ENCODE measurements around the gene NEDD9. TPM values are rescaled to one million over a fixed set of nuclear protein-coding genes. Genes with fewer than 3 reads are reported as not detected.

Gene NEDD9
- total RNA-seq, 1 donor from 2014 or later: 194 TPM

- peak overlapping the region; percentile 94 for H3K27ac ChIP-seq
- no peaks in the 10 kb centered on the region for H3K27me3 ChIP-seq
- no peak for DNase-seq
- no peaks in the 10 kb centered on the region for H3K9me3 ChIP-seq
- peak overlapping the region; percentile 15 for H3K4me3 ChIP-seq
- peaks cover 100% of the 10 kb centered on the region for H3K4me1 ChIP-seq
- H3K36me3 ChIP-seq: peaks cover 26% of the 10 kb centered on the region
- intact Hi-C loops (cut with DNase I): no loop called here
- peak; percentile 51 for ATAC-seq
- no peak for TF ChIP-seq CTCF (IDR thresholded peaks at IDR 0.05)
Observed at GRCh38 chr6:11217360-11218101, 14.9 kb downstream of the NEDD9 start.

DNA sequence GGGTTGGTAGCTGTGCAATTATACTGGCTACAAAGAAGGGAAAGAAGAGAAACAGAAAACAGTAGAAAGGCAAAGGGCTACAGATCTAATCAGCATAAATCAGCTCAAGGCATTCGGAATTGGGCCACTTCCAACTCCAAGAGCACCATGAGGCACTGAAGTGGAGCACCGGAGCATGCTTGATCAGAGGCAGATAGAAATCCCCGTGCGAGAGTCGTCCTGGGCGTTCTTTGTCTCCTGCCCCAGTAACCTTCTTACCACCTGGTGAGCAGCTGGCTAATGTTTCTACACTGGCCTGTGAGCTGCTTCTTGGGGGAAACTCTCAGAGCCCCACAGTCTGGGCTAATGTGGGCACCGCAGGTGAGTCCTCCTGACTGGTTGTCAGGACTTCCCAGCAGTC lies 16.7 kb downstream of the NEDD9 start:
- peaks cover 43% of the 10 kb centered on the region for H3K36me3 ChIP-seq
- peaks cover 100% of the 10 kb centered on the region for H3K4me1 ChIP-seq
- no peaks in the 10 kb centered on the region for H3K27me3 ChIP-seq
- no peak for TF ChIP-seq CTCF (IDR thresholded peaks at IDR 0.05)
- DNase-seq (no peak), ATAC-seq (peak; percentile 12)
- intact Hi-C loops (cut with DNase I): no loop called here
- H3K27ac ChIP-seq: peak overlapping the region; percentile 94
- H3K9me3 ChIP-seq: no peaks in the 10 kb centered on the region
- H3K4me3 ChIP-seq: peak overlapping the region; percentile 7

DNA sequence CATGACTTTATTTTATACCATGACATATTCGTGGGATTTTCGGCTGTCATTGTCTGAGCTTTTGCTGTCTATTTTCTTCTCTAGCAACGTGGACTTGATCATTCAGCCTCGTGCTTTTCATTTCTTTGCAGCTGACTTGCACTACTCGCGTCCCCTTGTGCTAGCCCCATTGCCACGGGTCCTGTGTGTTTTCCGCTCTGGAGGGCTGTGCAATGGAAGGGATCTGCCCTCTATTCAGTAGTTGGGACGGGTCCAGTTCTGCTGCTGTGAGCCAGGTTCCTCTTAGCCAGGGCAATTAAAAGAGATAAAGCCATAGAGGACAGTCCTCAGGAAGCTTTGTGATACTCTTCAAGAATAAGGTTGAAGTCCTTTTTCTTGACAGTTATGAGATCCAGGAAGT lies 17.6 kb downstream of the NEDD9 start:
- Histone ChIP-seq H3K4me3 (no peak overlapping the region), H3K27ac (peak overlapping the region; percentile 94), H3K9me3 (no peaks in the 10 kb centered on the region), H3K27me3 (no peaks in the 10 kb centered on the region), H3K4me1 (peaks cover 100% of the 10 kb centered on the region), H3K36me3 (peaks cover 51% of the 10 kb centered on the region)
- ATAC-seq (no peak), DNase-seq (no peak)
- TF ChIP-seq CTCF (IDR thresholded peaks at IDR 0.05): no peak
- intact Hi-C loops (cut with DNase I): no loop called here

DNA sequence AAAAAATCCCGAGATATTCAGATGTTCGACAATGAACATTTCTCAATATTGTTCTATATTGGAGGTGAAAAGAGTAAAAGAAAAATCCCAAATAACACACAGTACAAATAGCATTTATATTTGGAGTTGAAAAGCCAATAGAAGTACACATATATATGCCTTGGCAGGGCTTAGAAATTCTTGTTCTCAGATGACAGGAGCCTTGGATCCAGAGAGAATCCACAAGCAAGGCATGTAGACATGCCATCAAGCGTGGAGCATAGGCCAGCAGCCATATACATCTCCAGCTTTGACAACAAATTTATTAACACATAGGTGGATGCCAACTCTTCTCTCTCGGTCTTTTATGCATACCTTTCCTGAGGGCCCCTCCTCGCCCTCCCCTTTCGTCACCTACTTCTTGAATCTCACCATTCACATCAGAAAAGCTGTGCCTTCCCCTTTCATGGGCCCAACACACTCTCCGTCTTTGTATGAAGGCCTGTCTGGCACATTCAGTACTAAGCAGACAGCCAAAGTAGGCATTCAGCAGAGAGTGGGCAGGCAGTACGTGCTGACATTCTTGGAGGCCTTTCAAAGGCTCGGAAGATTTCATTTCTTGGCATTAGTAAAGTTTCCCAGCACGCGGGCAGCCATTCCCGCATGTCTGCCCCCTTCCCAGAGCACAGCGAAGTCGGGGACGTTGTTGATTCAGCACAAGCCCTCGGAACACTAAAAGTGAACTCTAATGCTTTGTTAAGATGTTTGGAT lies 18.2 kb downstream of the NEDD9 start:
- DNase-seq (no peak), ATAC-seq (peak; percentile 12)
- Histone ChIP-seq H3K36me3 (peaks cover 53% of the 10 kb centered on the region), H3K4me3 (no peak overlapping the region), H3K27ac (peak overlapping the region; percentile 94), H3K27me3 (no peaks in the 10 kb centered on the region), H3K4me1 (peaks cover 100% of the 10 kb centered on the region), H3K9me3 (no peaks in the 10 kb centered on the region)
- intact Hi-C loops (cut with DNase I): no loop called here
- no peak for TF ChIP-seq CTCF (IDR thresholded peaks at IDR 0.05)

GRCh38 chr6:11213422-11214021 lies 18.9 kb downstream of the NEDD9 start:
- ATAC-seq (no peak), DNase-seq (no peak)
- TF ChIP-seq CTCF (IDR thresholded peaks at IDR 0.05): no peak
- Histone ChIP-seq H3K27me3 (no peaks in the 10 kb centered on the region), H3K36me3 (peaks cover 60% of the 10 kb centered on the region), H3K4me1 (peaks cover 100% of the 10 kb centered on the region), H3K27ac (peak overlapping the region; percentile 94), H3K4me3 (peak overlapping the region; percentile 4), H3K9me3 (no peaks in the 10 kb centered on the region)
- intact Hi-C loops (cut with DNase I): no loop called here
